ENCODE measurements around the gene CUL9. TPM values are rescaled to one million over a fixed set of nuclear protein-coding genes. Genes with fewer than 3 reads are reported as not detected.

The CUL9 gene
- total RNA-seq, 4 donors from 2014 or later, result 41.1 to 69.9 (median 50.3) TPM

GRCh38 chr6:43199912-43200311 is 17.9 kb downstream of the CUL9 start:
- Histone ChIP-seq H3K4me1 (no peaks in the 10 kb centered on the region), H3K27me3 (no peaks in the 10 kb centered on the region), H3K36me3 (peaks cover 0 to 34% (median 9%) of the 10 kb centered on the region in 4 donors), H3K4me3 (no peak overlapping the region), H3K27ac (no peak overlapping the region), H3K9me3 (no peaks in the 10 kb centered on the region)
- in situ Hi-C loops (cut with MboI; ENCODE audit: low pct_ligation_motif_present in 1 of 4, low pct_unique_long_range_greater_than_20kb in 1 of 4, low sequenced_read_pairs in 3 of 4), result no loop called here
- 98% methylated on average over 6 of the region's 6 CpGs; no CpG with 5 or more reads in 1 of the 2 donors for WGBS, 2 donors (ENCODE audit: low coverage in 1 of 2)
- intact Hi-C loops (cut with DNase I; ENCODE audit: low total_unique reads), result no loop called here
- DNase-seq, result no peak
- TF ChIP-seq CTCF (IDR thresholded peaks at IDR 0.05), result no peak
- TF ChIP-seq POLR2A (IDR thresholded peaks at IDR 0.05), result no peak
- no peak for TF ChIP-seq POLR2AphosphoS5 (IDR thresholded peaks at IDR 0.05)
- no peak for TF ChIP-seq EP300 (IDR thresholded peaks at IDR 0.05; ENCODE audit: low read depth)

DNA sequence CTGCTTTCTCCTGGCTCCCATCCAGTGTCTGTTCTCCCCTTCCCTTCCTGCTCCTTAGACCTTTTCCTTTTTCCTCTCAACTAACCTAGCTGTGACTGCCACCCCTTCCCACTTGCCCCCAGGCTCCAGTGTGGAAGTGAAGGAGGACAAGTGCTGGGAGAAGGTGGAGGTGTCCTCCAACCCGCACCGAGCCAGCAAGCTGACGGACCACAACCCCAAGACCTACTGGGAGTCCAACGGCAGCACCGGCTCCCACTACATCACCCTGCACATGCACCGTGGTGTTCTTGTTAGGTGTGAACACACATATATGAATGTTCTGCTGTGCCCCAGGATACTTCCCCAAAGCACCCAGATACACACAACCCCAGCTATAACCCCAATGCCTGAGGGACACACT is 18.5 kb downstream of the CUL9 start:
- Histone ChIP-seq H3K27me3 (no peaks in the 10 kb centered on the region), H3K9me3 (no peaks in the 10 kb centered on the region), H3K27ac (no peak overlapping the region), H3K4me3 (no peak overlapping the region), H3K4me1 (no peaks in the 10 kb centered on the region), H3K36me3 (peaks cover 0 to 28% (median 9%) of the 10 kb centered on the region in 4 donors)
- in situ Hi-C loops (cut with MboI; ENCODE audit: low pct_ligation_motif_present in 1 of 4, low pct_unique_long_range_greater_than_20kb in 1 of 4, low sequenced_read_pairs in 3 of 4) (no loop called here), intact Hi-C loops (cut with DNase I; ENCODE audit: low total_unique reads) (no loop called here)
- no peak for DNase-seq
- 94% methylated on average over 6 of the region's 6 CpGs; no CpG with 5 or more reads in 1 of the 2 donors for WGBS, 2 donors (ENCODE audit: low coverage in 1 of 2)
- TF ChIP-seq CTCF (IDR thresholded peaks at IDR 0.05) (no peak), POLR2A (IDR thresholded peaks at IDR 0.05) (no peak), EP300 (IDR thresholded peaks at IDR 0.05; ENCODE audit: low read depth) (no peak), POLR2AphosphoS5 (IDR thresholded peaks at IDR 0.05) (no peak)

- TF ChIP-seq EP300 (IDR thresholded peaks at IDR 0.05; ENCODE audit: low read depth) (no peak), CTCF (IDR thresholded peaks at IDR 0.05) (no peak), POLR2A (IDR thresholded peaks at IDR 0.05) (no peak), POLR2AphosphoS5 (IDR thresholded peaks at IDR 0.05) (no peak)
- intact Hi-C loops (cut with DNase I; ENCODE audit: low total_unique reads) (no loop called here), in situ Hi-C loops (cut with MboI; ENCODE audit: low pct_ligation_motif_present in 1 of 4, low pct_unique_long_range_greater_than_20kb in 1 of 4, low sequenced_read_pairs in 3 of 4) (no loop called here)
- H3K27ac ChIP-seq, result no peak overlapping the region
- WGBS, 2 donors (ENCODE audit: low coverage in 1 of 2), result 79 to 91% methylated on average over 3 to 5 of the region's 5 CpGs
- no peaks in the 10 kb centered on the region for H3K9me3 ChIP-seq
- H3K4me1 ChIP-seq, result no peaks in the 10 kb centered on the region
- H3K27me3 ChIP-seq, result no peaks in the 10 kb centered on the region
- no peak overlapping the region for H3K4me3 ChIP-seq
- DNase-seq, result no peak
- H3K36me3 ChIP-seq, result peaks cover 0 to 11% (median 4%) of the 10 kb centered on the region in 4 donors
Measured at GRCh38 chr6:43202451-43202850, 20.5 kb downstream of the CUL9 start.

GRCh38 chr6:43203029-43203717 is 21.2 kb downstream of the CUL9 start:
- H3K4me1 ChIP-seq, result no peaks in the 10 kb centered on the region
- no peaks in the 10 kb centered on the region for H3K27me3 ChIP-seq
- H3K27ac ChIP-seq, result no peak overlapping the region
- intact Hi-C loops (cut with DNase I; ENCODE audit: low total_unique reads), result no loop called here
- in situ Hi-C loops (cut with MboI; ENCODE audit: low pct_ligation_motif_present in 1 of 4, low pct_unique_long_range_greater_than_20kb in 1 of 4, low sequenced_read_pairs in 3 of 4), result no loop called here
- WGBS, 2 donors (ENCODE audit: low coverage in 1 of 2), result 96% methylated on average over 10 of the region's 17 CpGs; no CpG with 5 or more reads in 1 of the 2 donors
- no peak for TF ChIP-seq EP300 (IDR thresholded peaks at IDR 0.05; ENCODE audit: low read depth)
- TF ChIP-seq CTCF (IDR thresholded peaks at IDR 0.05), result no peak
- peaks cover 0 to 4% (median 2%) of the 10 kb centered on the region in 4 donors for H3K36me3 ChIP-seq
- no peaks in the 10 kb centered on the region for H3K9me3 ChIP-seq
- no peak for DNase-seq
- no peak overlapping the region for H3K4me3 ChIP-seq
